Prostate gland (tissue), 2 donors: ENCODE results near the gene DVL1.

ENCODE experiments used
- POLR2A ChIP-seq: fragments of 450-650 bp; IDR thresholded peaks from one replicate; pipeline ENCODE4 v1.6.1; 2016; ENCODE audit warnings: antibody characterized with exemption, mild to moderate bottlenecking
- POLR2AphosphoS5 ChIP-seq: sonication (generic); formaldehyde crosslinking; IDR thresholded peaks from one replicate; pipeline ENCODE4 v1.6.1; 2017; ENCODE audit warnings: antibody characterized with exemption
- TF ChIP-seq, protein P1 (sequence below), 4 experiments: fragments of 200-600 bp in 2 of 4; fragments of 450-650 bp in 2 of 4; sonication (generic) in 2 of 4; IDR thresholded peaks; 1 replicate in 3 of 4; 2 replicates in 1 of 4; pipeline ENCODE4 v1.5.1; 2016 to 2019; ENCODE audit warnings: antibody characterized with exemption in 4 of 4, mild to moderate bottlenecking in 2 of 4, moderate library complexity in 2 of 4

DNA sequence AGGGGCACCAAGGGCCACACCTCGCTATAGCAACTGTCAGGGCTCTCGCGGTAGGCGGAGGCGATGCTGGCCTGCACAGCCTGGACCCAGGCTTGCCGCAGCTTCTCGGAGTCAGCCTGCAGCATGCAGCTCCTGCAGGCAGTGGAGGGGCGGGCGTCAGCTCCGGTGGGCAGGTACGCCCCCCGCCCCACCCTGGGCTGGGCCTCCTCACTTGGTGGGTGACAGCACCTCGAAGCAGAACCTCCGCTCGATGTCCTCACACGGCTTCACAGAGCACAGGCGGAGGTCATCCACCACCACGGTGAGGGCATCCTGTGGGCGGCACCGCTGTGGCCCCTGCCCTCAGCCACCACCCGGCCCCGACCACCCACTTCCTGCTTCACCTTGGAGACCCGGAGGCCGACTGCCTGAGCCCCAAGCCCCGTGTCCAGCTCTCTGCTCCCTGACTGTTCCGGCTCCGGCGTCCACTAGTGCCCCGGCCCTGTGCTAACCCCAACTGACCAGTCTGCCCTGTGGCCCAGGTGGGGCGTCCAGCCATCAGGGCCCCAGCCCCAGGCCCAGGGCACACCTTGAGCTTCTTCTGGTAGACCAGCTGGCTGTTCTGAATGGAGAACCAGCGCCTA, 51.3 kb downstream of the DVL1 start:
- TF ChIP-seq, protein P1, sequence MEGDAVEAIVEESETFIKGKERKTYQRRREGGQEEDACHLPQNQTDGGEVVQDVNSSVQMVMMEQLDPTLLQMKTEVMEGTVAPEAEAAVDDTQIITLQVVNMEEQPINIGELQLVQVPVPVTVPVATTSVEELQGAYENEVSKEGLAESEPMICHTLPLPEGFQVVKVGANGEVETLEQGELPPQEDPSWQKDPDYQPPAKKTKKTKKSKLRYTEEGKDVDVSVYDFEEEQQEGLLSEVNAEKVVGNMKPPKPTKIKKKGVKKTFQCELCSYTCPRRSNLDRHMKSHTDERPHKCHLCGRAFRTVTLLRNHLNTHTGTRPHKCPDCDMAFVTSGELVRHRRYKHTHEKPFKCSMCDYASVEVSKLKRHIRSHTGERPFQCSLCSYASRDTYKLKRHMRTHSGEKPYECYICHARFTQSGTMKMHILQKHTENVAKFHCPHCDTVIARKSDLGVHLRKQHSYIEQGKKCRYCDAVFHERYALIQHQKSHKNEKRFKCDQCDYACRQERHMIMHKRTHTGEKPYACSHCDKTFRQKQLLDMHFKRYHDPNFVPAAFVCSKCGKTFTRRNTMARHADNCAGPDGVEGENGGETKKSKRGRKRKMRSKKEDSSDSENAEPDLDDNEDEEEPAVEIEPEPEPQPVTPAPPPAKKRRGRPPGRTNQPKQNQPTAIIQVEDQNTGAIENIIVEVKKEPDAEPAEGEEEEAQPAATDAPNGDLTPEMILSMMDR (IDR thresholded peaks at IDR 0.05): no peak
- TF ChIP-seq POLR2A: no peak
- TF ChIP-seq POLR2AphosphoS5: no peak
